Measurements from ENCODE around the gene ANXA1.
A peak's percentile ranks its signal among the peaks of the same experiment; 100 is the strongest.

DNA sequence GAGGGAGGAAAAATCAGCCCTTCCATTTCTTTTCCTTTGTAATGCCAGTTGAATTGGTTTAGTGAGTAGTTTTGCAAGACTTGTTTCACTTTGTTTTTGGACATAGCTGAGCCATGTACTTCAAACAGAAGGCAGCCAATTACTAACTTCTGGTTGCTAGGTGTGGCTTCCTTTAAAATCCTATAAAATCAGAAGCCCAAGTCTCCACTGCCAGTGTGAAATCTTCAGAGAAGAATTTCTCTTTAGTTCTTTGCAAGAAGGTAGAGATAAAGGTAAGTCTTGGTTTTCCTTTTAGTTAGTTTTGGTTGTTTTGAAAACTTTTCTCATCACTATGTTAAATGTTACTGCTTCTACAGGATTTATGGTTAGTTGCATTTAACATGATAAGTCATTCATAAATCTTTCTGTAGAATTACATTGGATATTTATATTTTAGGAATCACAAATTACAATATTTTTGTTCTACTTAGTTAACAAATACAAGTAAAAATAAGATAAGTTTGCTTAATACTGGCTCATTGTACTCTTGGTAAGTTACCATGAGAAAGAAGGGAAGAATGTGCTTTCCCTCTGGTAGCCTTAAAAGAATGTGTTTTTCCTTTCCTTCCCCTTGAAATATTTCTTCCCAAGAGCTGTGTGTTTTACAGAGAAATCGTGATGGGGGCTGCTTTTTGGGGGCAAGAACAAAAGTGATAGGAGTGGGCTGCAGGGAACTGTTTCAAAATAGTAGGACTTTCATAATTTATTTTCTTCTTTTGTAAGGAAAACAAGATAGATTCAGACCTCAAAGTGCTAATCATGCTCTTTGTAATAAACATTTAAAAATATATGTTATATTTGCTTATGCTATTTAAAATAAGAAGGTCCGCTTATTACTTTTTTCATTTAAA, at the start of gene ANXA1:
- TF ChIP-seq, protein P1, sequence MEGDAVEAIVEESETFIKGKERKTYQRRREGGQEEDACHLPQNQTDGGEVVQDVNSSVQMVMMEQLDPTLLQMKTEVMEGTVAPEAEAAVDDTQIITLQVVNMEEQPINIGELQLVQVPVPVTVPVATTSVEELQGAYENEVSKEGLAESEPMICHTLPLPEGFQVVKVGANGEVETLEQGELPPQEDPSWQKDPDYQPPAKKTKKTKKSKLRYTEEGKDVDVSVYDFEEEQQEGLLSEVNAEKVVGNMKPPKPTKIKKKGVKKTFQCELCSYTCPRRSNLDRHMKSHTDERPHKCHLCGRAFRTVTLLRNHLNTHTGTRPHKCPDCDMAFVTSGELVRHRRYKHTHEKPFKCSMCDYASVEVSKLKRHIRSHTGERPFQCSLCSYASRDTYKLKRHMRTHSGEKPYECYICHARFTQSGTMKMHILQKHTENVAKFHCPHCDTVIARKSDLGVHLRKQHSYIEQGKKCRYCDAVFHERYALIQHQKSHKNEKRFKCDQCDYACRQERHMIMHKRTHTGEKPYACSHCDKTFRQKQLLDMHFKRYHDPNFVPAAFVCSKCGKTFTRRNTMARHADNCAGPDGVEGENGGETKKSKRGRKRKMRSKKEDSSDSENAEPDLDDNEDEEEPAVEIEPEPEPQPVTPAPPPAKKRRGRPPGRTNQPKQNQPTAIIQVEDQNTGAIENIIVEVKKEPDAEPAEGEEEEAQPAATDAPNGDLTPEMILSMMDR (IDR thresholded peaks at IDR 0.05; ENCODE audit: extremely low read depth in 1 of 2, insufficient read depth in 1 of 2, low read depth in 1 of 2, low read length in 2 of 2) = no peak
- TF ChIP-seq POLR2A (IDR thresholded peaks at IDR 0.05; ENCODE audit: low read depth, low read length) (peak; percentile 98), EZH2 (IDR thresholded peaks at IDR 0.05; ENCODE audit: borderline replicate concordance, low read depth, low read length, severe bottlenecking) (no peak)
